K562 (cell line): ENCODE results near the gene THAP9. TPM values are rescaled to one million over a fixed set of nuclear protein-coding genes. Genes with fewer than 3 reads are reported as not detected.

Experiments
- ILK ChIP-seq: fragments of 450-650 bp; IDR thresholded peaks from 2 replicates; pipeline ENCODE4 v1.6.1; 2016; ENCODE audit warnings: missing genetic modification characterization, low read depth, mild to moderate bottlenecking, missing compliant biosample characterization, moderate library complexity, borderline replicate concordance
- ZNF165 ChIP-seq: fragments of 250-450 bp; sonication (Bioruptor Pico); IDR thresholded peaks from 2 replicates; pipeline ENCODE4 v1.4.0; 2020; ENCODE audit warnings: borderline replicate concordance
- ZNF212 ChIP-seq: fragments of 450-650 bp; formaldehyde crosslinking; IDR thresholded peaks from 2 replicates; pipeline ENCODE4 v1.4.0; 2020; ENCODE audit warnings: mild to moderate bottlenecking
- polyA plus RNA-seq, 8 experiments: library from polyadenylated mRNA; depleted of rRNA in 4 of 8; stranded (reverse) in 5 of 8; unstranded in 3 of 8; fragments of >200 nt; fragmentation: Nextera tagmentation in 2 of 8; fragmentation: Illumina TruSeq in 1 of 8; extraction: Ambion mirVana in 2 of 8; extraction: Trizol in 1 of 8; gene quantifications; 2 replicates each; pipeline versions ENCODE4 v1.2.1 to v1.2.3, GENCODE V29; 2011 to 2014; ENCODE audit warnings: inconsistent platforms in 1 of 8, missing spikeins in 1 of 8
- small RNA-seq: library from RNA; depleted of rRNA; stranded (forward); fragments of <200 nt; gene quantifications from one replicate; pipeline ENCODE3, GENCODE V24; 2014
- total RNA-seq, 7 experiments: library from RNA; depleted of rRNA in 6 of 7; stranded (reverse); fragments of >200 nt in 6 of 7; fragmentation: Illumina TruSeq in 2 of 7; extraction: Trizol in 2 of 7; gene quantifications; 2 replicates each; pipeline versions ENCODE4 v1.2.1 to v1.2.3, GENCODE V29; 2011 to 2021; ENCODE audit warnings: low replicate concordance in 1 of 7
- TF ChIP-seq, protein P1 (sequence below): fragments of 250-450 bp; sonication (Bioruptor Pico); IDR thresholded peaks from 2 replicates; pipeline ENCODE4 v1.4.0; 2020; ENCODE audit warnings: mild to moderate bottlenecking, moderate library complexity
- TF ChIP-seq, protein P2 (sequence below): fragments of 250-450 bp; sonication (Bioruptor Pico); IDR thresholded peaks from 2 replicates; pipeline ENCODE4 v1.4.0; 2020; ENCODE audit warnings: mild to moderate bottlenecking, moderate library complexity

Gene THAP9
- total and polyA plus RNA-seq, 9 of the 15 experiments (the other 6 are each of a cell fraction or from before 2014, with no cell fraction given) = 3.4 to 7.0 (median 5.4) TPM

DNA sequence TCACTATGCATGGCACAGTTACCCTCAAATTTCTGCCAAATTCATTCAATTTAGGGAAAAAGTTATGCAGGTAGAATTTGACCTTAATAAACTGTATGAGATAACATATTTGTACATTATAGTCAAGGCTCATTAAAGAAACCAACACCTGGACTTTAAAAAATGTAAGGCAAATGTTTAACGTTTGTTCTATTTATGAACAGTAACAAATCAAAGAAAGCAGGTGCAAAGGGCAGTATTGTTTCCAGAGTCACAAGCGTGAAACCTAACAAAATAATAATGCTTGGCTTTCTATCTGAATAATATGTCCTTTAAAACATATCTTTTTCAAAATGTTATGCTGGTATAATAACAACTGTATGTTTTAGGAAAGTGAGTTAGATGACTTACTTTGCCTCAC is 68.9 kb downstream of the THAP9 start (continued):
- TF ChIP-seq, protein P1, sequence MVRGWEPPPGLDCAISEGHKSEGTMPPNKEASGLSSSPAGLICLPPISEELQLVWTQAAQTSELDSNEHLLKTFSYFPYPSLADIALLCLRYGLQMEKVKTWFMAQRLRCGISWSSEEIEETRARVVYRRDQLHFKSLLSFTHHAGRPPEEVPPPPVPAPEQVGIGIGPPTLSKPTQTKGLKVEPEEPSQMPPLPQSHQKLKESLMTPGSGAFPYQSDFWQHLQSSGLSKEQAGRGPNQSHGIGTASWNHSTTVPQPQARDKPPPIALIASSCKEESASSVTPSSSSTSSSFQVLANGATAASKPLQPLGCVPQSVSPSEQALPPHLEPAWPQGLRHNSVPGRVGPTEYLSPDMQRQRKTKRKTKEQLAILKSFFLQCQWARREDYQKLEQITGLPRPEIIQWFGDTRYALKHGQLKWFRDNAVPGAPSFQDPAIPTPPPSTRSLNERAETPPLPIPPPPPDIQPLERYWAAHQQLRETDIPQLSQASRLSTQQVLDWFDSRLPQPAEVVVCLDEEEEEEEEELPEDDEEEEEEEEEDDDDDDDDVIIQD (CRISPR knock-in tag) = no peak
- TF ChIP-seq ILK (tag) = no peak
- TF ChIP-seq ZNF165 = no peak
- TF ChIP-seq ZNF212 (CRISPR knock-in tag) = no peak
- TF ChIP-seq, protein P2, sequence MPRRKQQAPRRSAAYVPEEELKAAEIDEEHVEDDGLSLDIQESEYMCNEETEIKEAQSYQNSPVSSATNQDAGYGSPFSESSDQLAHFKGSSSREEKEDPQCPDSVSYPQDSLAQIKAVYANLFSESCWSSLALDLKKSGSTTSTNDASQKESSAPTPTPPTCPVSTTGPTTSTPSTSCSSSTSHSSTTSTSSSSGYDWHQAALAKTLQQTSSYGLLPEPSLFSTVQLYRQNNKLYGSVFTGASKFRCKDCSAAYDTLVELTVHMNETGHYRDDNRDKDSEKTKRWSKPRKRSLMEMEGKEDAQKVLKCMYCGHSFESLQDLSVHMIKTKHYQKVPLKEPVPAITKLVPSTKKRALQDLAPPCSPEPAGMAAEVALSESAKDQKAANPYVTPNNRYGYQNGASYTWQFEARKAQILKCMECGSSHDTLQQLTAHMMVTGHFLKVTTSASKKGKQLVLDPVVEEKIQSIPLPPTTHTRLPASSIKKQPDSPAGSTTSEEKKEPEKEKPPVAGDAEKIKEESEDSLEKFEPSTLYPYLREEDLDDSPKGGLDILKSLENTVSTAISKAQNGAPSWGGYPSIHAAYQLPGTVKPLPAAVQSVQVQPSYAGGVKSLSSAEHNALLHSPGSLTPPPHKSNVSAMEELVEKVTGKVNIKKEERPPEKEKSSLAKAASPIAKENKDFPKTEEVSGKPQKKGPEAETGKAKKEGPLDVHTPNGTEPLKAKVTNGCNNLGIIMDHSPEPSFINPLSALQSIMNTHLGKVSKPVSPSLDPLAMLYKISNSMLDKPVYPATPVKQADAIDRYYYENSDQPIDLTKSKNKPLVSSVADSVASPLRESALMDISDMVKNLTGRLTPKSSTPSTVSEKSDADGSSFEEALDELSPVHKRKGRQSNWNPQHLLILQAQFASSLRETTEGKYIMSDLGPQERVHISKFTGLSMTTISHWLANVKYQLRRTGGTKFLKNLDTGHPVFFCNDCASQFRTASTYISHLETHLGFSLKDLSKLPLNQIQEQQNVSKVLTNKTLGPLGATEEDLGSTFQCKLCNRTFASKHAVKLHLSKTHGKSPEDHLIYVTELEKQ (CRISPR knock-in tag) = no peak

Small RNA genes within 50 kb of the gene (small RNA-seq; reads per million reads assigned to genes)
- not detected for gene RF00019

Other genes starting within 250 kb of the THAP9 start
- gene SCD5, start 101.9 kb upstream of the THAP9 start, total RNA-seq (2014; rRNA removed) = not detected in 2 replicates
- gene SCD5, start 101.9 kb upstream of the THAP9 start, total RNA-seq (2014; rRNA removed; fragmentation: Illumina TruSeq; extraction: Trizol) = 0.04 TPM in 1 of 2 replicates, not detected in the other
- gene SCD5, start 101.9 kb upstream of the THAP9 start, total RNA-seq (2015; rRNA removed; fragmentation: Illumina TruSeq; extraction: Trizol) = not detected in 2 replicates
- gene SCD5, start 101.9 kb upstream of the THAP9 start, total RNA-seq (2021) = 0.18 and 0.20 TPM in 2 replicates
- gene SCD5, start 101.9 kb upstream of the THAP9 start, polyA plus RNA-seq (2011; rRNA removed) = 0.03 and 0.04 TPM in 2 replicates
- not detected in 2 replicates for gene SCD5, start 101.9 kb upstream of the THAP9 start, polyA plus RNA-seq (2014; fragmentation: Illumina TruSeq; extraction: Trizol)
- under 1 TPM in 1 of 2 experiments, not detected in 1; 0.01 TPM for gene SCD5, start 101.9 kb upstream of the THAP9 start, polyA plus RNA-seq (2014; fragmentation: Nextera tagmentation; extraction: Ambion mirVana)
- not detected in 2 replicates for gene SCD5, start 101.9 kb upstream of the THAP9 start, polyA plus RNA-seq (2014; rRNA removed)
- gene SEC31A, start 9.6 kb upstream of the THAP9 start, total RNA-seq (2014; rRNA removed) = 78.9 and 96.2 TPM in 2 replicates
- gene SEC31A, start 9.6 kb upstream of the THAP9 start, total RNA-seq (2014; rRNA removed; fragmentation: Illumina TruSeq; extraction: Trizol) = 177 and 187 TPM in 2 replicates
- 176 and 190 TPM in 2 replicates for gene SEC31A, start 9.6 kb upstream of the THAP9 start, total RNA-seq (2015; rRNA removed; fragmentation: Illumina TruSeq; extraction: Trizol)
- gene SEC31A, start 9.6 kb upstream of the THAP9 start, total RNA-seq (2021) = 173 and 174 TPM in 2 replicates
- 224 and 255 TPM in 2 replicates for gene SEC31A, start 9.6 kb upstream of the THAP9 start, polyA plus RNA-seq (2011; rRNA removed)
- 186 and 241 TPM in 2 replicates for gene SEC31A, start 9.6 kb upstream of the THAP9 start, polyA plus RNA-seq (2014; fragmentation: Illumina TruSeq; extraction: Trizol)
- 100 to 1,000 TPM; 106 to 142 TPM for gene SEC31A, start 9.6 kb upstream of the THAP9 start, polyA plus RNA-seq (2014; fragmentation: Nextera tagmentation; extraction: Ambion mirVana)
- 117 and 131 TPM in 2 replicates for gene SEC31A, start 9.6 kb upstream of the THAP9 start, polyA plus RNA-seq (2014; rRNA removed)
- 14.3 and 15.4 TPM in 2 replicates for gene LIN54, start 110.1 kb downstream of the THAP9 start, total RNA-seq (2014; rRNA removed)
- 19.4 and 22.2 TPM in 2 replicates for gene LIN54, start 110.1 kb downstream of the THAP9 start, total RNA-seq (2014; rRNA removed; fragmentation: Illumina TruSeq; extraction: Trizol)
- 21.4 and 22.5 TPM in 2 replicates for gene LIN54, start 110.1 kb downstream of the THAP9 start, total RNA-seq (2015; rRNA removed; fragmentation: Illumina TruSeq; extraction: Trizol)
- gene LIN54, start 110.1 kb downstream of the THAP9 start, total RNA-seq (2021) = 15.8 and 17.7 TPM in 2 replicates
- gene LIN54, start 110.1 kb downstream of the THAP9 start, polyA plus RNA-seq (2011; rRNA removed) = 17.3 and 22.2 TPM in 2 replicates
- gene LIN54, start 110.1 kb downstream of the THAP9 start, polyA plus RNA-seq (2014; fragmentation: Illumina TruSeq; extraction: Trizol) = 15.4 and 16.8 TPM in 2 replicates
- 1 to 10 TPM; 2.2 to 2.5 TPM for gene LIN54, start 110.1 kb downstream of the THAP9 start, polyA plus RNA-seq (2014; fragmentation: Nextera tagmentation; extraction: Ambion mirVana)
- 11.6 and 13.7 TPM in 2 replicates for gene LIN54, start 110.1 kb downstream of the THAP9 start, polyA plus RNA-seq (2014; rRNA removed)
- gene COPS4, start 134.4 kb downstream of the THAP9 start, total RNA-seq (2014; rRNA removed) = 46.6 and 67.8 TPM in 2 replicates
- 69.9 and 76.0 TPM in 2 replicates for gene COPS4, start 134.4 kb downstream of the THAP9 start, total RNA-seq (2014; rRNA removed; fragmentation: Illumina TruSeq; extraction: Trizol)
- gene COPS4, start 134.4 kb downstream of the THAP9 start, total RNA-seq (2015; rRNA removed; fragmentation: Illumina TruSeq; extraction: Trizol) = 67.9 and 70.9 TPM in 2 replicates
- 44.7 and 48.6 TPM in 2 replicates for gene COPS4, start 134.4 kb downstream of the THAP9 start, total RNA-seq (2021)
- gene COPS4, start 134.4 kb downstream of the THAP9 start, polyA plus RNA-seq (2011; rRNA removed) = 59.4 and 77.9 TPM in 2 replicates
- gene COPS4, start 134.4 kb downstream of the THAP9 start, polyA plus RNA-seq (2014; fragmentation: Illumina TruSeq; extraction: Trizol) = 82.4 and 82.7 TPM in 2 replicates
- gene COPS4, start 134.4 kb downstream of the THAP9 start, polyA plus RNA-seq (2014; fragmentation: Nextera tagmentation; extraction: Ambion mirVana) = 100 to 1,000 TPM; 171 to 180 TPM
- gene COPS4, start 134.4 kb downstream of the THAP9 start, polyA plus RNA-seq (2014; rRNA removed) = 57.5 and 78.4 TPM in 2 replicates
- not detected in 2 replicates for gene PLAC8, start 214.0 kb downstream of the THAP9 start, total RNA-seq (2014; rRNA removed)
- gene PLAC8, start 214.0 kb downstream of the THAP9 start, total RNA-seq (2014; rRNA removed; fragmentation: Illumina TruSeq; extraction: Trizol) = not detected in 2 replicates
- 0.30 and 0.51 TPM in 2 replicates for gene PLAC8, start 214.0 kb downstream of the THAP9 start, total RNA-seq (2015; rRNA removed; fragmentation: Illumina TruSeq; extraction: Trizol)
- 0.27 and 0.58 TPM in 2 replicates for gene PLAC8, start 214.0 kb downstream of the THAP9 start, total RNA-seq (2021)
- gene PLAC8, start 214.0 kb downstream of the THAP9 start, polyA plus RNA-seq (2011; rRNA removed) = 0.07 TPM in 1 of 2 replicates, not detected in the other
- not detected in 2 replicates for gene PLAC8, start 214.0 kb downstream of the THAP9 start, polyA plus RNA-seq (2014; fragmentation: Illumina TruSeq; extraction: Trizol)
- not detected for gene PLAC8, start 214.0 kb downstream of the THAP9 start, polyA plus RNA-seq (2014; fragmentation: Nextera tagmentation; extraction: Ambion mirVana)
- 0.05 TPM in 1 of 2 replicates, not detected in the other for gene PLAC8, start 214.0 kb downstream of the THAP9 start, polyA plus RNA-seq (2014; rRNA removed)